K562 (cell line): Measurements from ENCODE around the gene HNRNPF. TPM values are rescaled to one million over a fixed set of nuclear protein-coding genes. Genes with fewer than 3 reads are reported as not detected.

ENCODE experiments used
- BMI1 ChIP-seq: fragments of 150-350 bp; IDR thresholded peaks from 2 replicates; pipeline ENCODE4 v1.6.1; 2014; ENCODE audit warnings: low read length
- CXXC5 ChIP-seq: fragments of 250-450 bp; sonication (Bioruptor Pico); IDR thresholded peaks from 2 replicates; pipeline ENCODE4 v1.8.0; 2022; ENCODE audit warnings: inconsistent platforms, mild to moderate bottlenecking, moderate library complexity
- GTF2B ChIP-seq: IDR thresholded peaks from 2 replicates; pipeline ENCODE4 v1.6.1; 2011; ENCODE audit not compliant: insufficient read length; ENCODE audit errors: extremely low read depth
- KHSRP ChIP-seq: fragments of 450-650 bp; IDR thresholded peaks from 2 replicates; pipeline ENCODE4 v1.6.1; 2017
- PHB2 ChIP-seq: fragments of 450-650 bp; IDR thresholded peaks from 2 replicates; pipeline ENCODE4 v1.6.1; 2017; ENCODE audit warnings: low read depth
- RAD51 ChIP-seq: fragments of 450-650 bp; IDR thresholded peaks from 2 replicates; pipeline ENCODE4 v1.7.1; 2016; ENCODE audit warnings: low read depth, mild to moderate bottlenecking, borderline replicate concordance
- SETDB1 ChIP-seq: IDR thresholded peaks from one replicate; pipeline ENCODE4 v1.6.1; 2012; ENCODE audit warnings: low read length, control low read depth, inconsistent platforms
- SOX6 ChIP-seq: fragments of 450-650 bp; IDR thresholded peaks from 2 replicates; pipeline ENCODE4 v1.6.1; 2014; ENCODE audit warnings: mild to moderate bottlenecking
- ZBTB1 ChIP-seq: sonication (generic); formaldehyde crosslinking; IDR thresholded peaks from 2 replicates; pipeline ENCODE4 v1.8.1; 2023; ENCODE audit warnings: missing genetic modification reagents, low read depth, mild to moderate bottlenecking, borderline replicate concordance
- ZFP91 ChIP-seq: sonication (generic); formaldehyde crosslinking; IDR thresholded peaks from 2 replicates; pipeline ENCODE4 v1.8.0; 2022; ENCODE audit warnings: mild to moderate bottlenecking, missing genetic modification reagents
- ZNF311 ChIP-seq: fragments of 250-450 bp; sonication (Bioruptor Pico); IDR thresholded peaks from 2 replicates; pipeline ENCODE4 v1.4.0; 2020; ENCODE audit warnings: mild to moderate bottlenecking, moderate library complexity
- polyA plus RNA-seq, 8 experiments: library from polyadenylated mRNA; depleted of rRNA in 4 of 8; stranded (reverse) in 5 of 8; unstranded in 3 of 8; fragments of >200 nt; fragmentation: Nextera tagmentation in 2 of 8; fragmentation: Illumina TruSeq in 1 of 8; extraction: Ambion mirVana in 2 of 8; extraction: Trizol in 1 of 8; gene quantifications; 2 replicates each; pipeline versions ENCODE4 v1.2.1 to v1.2.3, GENCODE V29; 2011 to 2014; ENCODE audit warnings: inconsistent platforms in 1 of 8, missing spikeins in 1 of 8
- total RNA-seq, 7 experiments: library from RNA; depleted of rRNA in 6 of 7; stranded (reverse); fragments of >200 nt in 6 of 7; fragmentation: Illumina TruSeq in 2 of 7; extraction: Trizol in 2 of 7; gene quantifications; 2 replicates each; pipeline versions ENCODE4 v1.2.1 to v1.2.3, GENCODE V29; 2011 to 2021; ENCODE audit warnings: low replicate concordance in 1 of 7
- TF ChIP-seq, protein P1 (sequence below): fragments of 450-650 bp; IDR thresholded peaks from 2 replicates; pipeline ENCODE4 v1.6.1; 2018; ENCODE audit not compliant: partially characterized antibody
- TF ChIP-seq, protein P2 (sequence below): fragments of 450-650 bp; IDR thresholded peaks from 2 replicates; pipeline ENCODE4 v1.6.1; 2016; ENCODE audit warnings: low read depth

Gene HNRNPF
- total and polyA plus RNA-seq, 9 of the 15 experiments (the other 6 are each of a cell fraction or from before 2014, with no cell fraction given): 192 to 489 (median 416) TPM

DNA sequence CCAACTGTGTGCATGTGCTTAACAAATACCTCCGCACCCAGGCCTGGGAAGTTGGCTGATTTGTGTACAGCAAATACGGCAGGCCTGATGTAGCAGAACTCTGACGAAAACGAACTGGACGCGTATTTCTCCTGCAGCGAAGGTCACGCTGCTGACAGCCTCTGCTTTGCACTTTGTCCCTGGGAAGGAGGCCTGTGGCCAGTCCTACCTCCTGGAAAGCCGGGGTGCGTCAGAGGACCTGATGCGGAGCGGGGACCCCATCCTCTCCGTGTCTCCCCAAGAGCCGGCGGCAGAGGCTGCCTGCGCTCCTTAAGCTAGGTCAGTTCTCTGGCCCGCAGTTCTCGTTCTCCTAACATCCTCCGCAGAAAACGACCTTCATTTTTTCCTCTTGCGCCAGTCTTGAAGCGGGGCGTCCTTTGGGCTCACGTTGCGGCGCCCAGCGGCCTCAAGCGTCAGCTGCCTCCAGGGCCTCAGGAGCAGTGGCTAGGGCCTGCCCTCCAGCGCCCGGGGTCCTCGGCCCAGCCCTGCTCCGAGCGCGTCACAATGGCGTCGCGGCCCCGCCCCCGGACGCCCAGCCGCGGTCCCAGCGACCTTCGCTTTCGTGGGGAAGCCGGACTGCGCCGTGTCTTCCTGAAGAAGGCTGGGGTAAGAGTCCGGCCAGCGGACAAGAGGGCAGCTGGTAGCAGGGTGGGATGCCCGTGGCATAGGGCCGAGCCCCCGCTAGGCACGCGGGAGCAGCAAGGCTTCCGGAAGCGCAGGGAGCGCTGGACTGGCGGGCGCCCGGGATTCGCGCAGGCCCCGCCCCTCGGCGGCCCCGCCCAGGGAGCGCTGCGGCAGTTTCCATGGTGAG is 27.5 kb upstream of the HNRNPF start, which contains the start of gene ZNF487 (continued):
- TF ChIP-seq, protein P1, sequence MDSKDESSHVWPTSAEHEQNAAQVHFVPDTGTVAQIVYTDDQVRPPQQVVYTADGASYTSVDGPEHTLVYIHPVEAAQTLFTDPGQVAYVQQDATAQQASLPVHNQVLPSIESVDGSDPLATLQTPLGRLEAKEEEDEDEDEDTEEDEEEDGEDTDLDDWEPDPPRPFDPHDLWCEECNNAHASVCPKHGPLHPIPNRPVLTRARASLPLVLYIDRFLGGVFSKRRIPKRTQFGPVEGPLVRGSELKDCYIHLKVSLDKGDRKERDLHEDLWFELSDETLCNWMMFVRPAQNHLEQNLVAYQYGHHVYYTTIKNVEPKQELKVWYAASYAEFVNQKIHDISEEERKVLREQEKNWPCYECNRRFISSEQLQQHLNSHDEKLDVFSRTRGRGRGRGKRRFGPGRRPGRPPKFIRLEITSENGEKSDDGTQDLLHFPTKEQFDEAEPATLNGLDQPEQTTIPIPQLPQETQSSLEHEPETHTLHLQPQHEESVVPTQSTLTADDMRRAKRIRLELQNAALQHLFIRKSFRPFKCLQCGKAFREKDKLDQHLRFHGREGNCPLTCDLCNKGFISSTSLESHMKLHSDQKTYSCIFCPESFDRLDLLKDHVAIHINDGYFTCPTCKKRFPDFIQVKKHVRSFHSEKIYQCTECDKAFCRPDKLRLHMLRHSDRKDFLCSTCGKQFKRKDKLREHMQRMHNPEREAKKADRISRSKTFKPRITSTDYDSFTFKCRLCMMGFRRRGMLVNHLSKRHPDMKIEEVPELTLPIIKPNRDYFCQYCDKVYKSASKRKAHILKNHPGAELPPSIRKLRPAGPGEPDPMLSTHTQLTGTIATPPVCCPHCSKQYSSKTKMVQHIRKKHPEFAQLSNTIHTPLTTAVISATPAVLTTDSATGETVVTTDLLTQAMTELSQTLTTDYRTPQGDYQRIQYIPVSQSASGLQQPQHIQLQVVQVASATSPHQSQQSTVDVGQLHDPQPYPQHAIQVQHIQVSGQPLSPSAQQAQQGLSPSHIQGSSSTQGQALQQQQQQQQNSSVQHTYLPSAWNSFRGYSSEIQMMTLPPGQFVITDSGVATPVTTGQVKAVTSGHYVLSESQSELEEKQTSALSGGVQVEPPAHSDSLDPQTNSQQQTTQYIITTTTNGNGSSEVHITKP: peak; percentile 38
- TF ChIP-seq RAD51 (0 out of 2 replicates have a peak, but pooled peaks have one; percentile 47), ZNF311 (CRISPR knock-in tag) (no peak), SOX6 (peak; percentile 68), PHB2 (no peak), GTF2B (no peak), ZBTB1 (CRISPR knock-in tag) (0 out of 2 replicates have a peak, but pooled peaks have one; percentile 20), ZFP91 (CRISPR knock-in tag) (no peak; the same call in 1 of the 2 replicates), KHSRP (no peak), BMI1 (no peak), SETDB1 (no peak), CXXC5 (CRISPR knock-in tag) (peak; percentile 96)
- TF ChIP-seq, protein P2, sequence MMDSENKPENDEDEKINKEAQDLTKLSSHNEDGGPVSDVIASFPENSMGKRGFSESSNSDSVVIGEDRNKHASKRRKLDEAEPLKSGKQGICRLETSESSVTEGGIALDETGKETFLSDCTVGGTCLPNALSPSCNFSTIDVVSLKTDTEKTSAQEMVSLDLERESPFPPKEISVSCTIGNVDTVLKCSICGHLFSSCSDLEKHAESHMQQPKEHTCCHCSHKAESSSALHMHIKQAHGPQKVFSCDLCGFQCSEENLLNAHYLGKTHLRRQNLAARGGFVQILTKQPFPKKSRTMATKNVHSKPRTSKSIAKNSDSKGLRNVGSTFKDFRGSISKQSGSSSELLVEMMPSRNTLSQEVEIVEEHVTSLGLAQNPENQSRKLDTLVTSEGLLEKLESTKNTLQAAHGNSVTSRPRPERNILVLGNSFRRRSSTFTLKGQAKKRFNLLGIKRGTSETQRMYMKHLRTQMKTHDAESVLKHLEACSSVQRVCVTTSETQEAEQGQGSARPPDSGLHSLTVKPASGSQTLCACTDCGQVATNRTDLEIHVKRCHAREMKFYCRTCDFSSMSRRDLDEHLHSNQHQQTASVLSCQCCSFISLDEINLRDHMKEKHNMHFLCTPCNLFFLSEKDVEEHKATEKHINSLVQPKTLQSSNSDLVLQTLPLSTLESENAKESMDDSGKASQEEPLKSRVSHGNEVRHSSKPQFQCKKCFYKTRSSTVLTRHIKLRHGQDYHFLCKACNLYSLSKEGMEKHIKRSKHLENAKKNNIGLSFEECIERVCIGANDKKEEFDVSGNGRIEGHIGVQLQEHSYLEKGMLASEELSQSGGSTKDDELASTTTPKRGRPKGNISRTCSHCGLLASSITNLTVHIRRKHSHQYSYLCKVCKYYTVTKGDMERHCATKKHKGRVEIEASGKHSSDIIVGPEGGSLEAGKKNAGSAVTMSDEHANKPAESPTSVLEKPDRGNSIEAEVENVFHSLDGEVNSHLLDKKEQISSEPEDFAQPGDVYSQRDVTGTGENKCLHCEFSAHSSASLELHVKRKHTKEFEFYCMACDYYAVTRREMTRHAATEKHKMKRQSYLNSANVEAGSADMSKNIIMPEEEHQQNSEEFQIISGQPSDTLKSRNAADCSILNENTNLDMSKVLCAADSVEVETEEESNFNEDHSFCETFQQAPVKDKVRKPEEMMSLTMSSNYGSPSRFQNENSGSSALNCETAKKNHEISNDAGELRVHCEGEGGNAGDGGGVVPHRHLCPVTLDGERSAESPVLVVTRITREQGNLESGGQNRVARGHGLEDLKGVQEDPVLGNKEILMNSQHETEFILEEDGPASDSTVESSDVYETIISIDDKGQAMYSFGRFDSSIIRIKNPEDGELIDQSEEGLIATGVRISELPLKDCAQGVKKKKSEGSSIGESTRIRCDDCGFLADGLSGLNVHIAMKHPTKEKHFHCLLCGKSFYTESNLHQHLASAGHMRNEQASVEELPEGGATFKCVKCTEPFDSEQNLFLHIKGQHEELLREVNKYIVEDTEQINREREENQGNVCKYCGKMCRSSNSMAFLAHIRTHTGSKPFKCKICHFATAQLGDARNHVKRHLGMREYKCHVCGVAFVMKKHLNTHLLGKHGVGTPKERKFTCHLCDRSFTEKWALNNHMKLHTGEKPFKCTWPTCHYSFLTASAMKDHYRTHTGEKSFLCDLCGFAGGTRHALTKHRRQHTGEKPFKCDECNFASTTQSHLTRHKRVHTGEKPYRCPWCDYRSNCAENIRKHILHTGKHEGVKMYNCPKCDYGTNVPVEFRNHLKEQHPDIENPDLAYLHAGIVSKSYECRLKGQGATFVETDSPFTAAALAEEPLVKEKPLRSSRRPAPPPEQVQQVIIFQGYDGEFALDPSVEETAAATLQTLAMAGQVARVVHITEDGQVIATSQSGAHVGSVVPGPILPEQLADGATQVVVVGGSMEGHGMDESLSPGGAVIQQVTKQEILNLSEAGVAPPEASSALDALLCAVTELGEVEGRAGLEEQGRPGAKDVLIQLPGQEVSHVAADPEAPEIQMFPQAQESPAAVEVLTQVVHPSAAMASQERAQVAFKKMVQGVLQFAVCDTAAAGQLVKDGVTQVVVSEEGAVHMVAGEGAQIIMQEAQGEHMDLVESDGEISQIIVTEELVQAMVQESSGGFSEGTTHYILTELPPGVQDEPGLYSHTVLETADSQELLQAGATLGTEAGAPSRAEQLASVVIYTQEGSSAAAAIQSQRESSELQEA: no peak
